GM23338 (cell line): ENCODE data around the gene METTL13. TPM values are rescaled to one million over a fixed set of nuclear protein-coding genes. Genes with fewer than 3 reads are reported as not detected.

Experiments used
- ATAC-seq: fragments of 200-7000 bp; cut with Tn5 transposase; 3 replicates; pipeline ENCODE4 v1.9.1; 2020
- DNase-seq: peaks from one replicate; pipeline ENCODE4 v3.0.0-alpha.2; 2015; ENCODE audit warnings: low spot score
- H2AFZ ChIP-seq: fragments of 200-600 bp; sonication (generic); 2 replicates; pipeline ENCODE4 v1.8.0; 2016; ENCODE audit warnings: antibody characterized with exemption, mild to moderate bottlenecking, moderate library complexity
- H3F3A ChIP-seq: fragments of 200-600 bp; sonication (generic); replicated peaks from 2 replicates; pipeline ENCODE4 v1.8.0; 2017; ENCODE audit warnings: antibody characterized with exemption, mixed run types, low read depth
- H3K27ac ChIP-seq: fragments of 200-600 bp; sonication (generic); 2 replicates; pipeline ENCODE4 v1.6.1; 2016; ENCODE audit warnings: low read depth
- H3K27me3 ChIP-seq: fragments of 200-600 bp; sonication (generic); 2 replicates; pipeline ENCODE4 v1.8.0; 2016; ENCODE audit warnings: mild to moderate bottlenecking, mixed run types, moderate library complexity; ENCODE audit not compliant: insufficient read depth
- H3K36me3 ChIP-seq: fragments of 200-600 bp; sonication (generic); 2 replicates; pipeline ENCODE4 v1.8.0; 2016; ENCODE audit warnings: mild to moderate bottlenecking; ENCODE audit not compliant: insufficient read depth
- H3K4me1 ChIP-seq: fragments of 200-600 bp; sonication (generic); 2 replicates; pipeline ENCODE4 v1.8.0; 2016; ENCODE audit warnings: mild to moderate bottlenecking, moderate library complexity; ENCODE audit not compliant: insufficient read depth
- H3K4me2 ChIP-seq: fragments of 200-600 bp; sonication (generic); 2 replicates; pipeline ENCODE4 v1.7.1; 2017; ENCODE audit warnings: mixed run types
- H3K4me3 ChIP-seq: fragments of 200-600 bp; sonication (generic); 2 replicates; pipeline ENCODE4 v1.6.1; 2016; ENCODE audit warnings: mixed run types
- H3K79me2 ChIP-seq: fragments of 200-600 bp; sonication (generic); replicated peaks from 2 replicates; pipeline ENCODE4 v1.8.0; 2017; ENCODE audit warnings: mild to moderate bottlenecking; ENCODE audit not compliant: insufficient read depth
- H3K9me2 ChIP-seq: fragments of 200-600 bp; sonication (generic); 2 replicates; pipeline ENCODE4 v1.8.0; 2017; ENCODE audit not compliant: insufficient read depth
- H4K20me1 ChIP-seq: fragments of 200-600 bp; sonication (generic); replicated peaks from 2 replicates; pipeline ENCODE4 v1.8.0; 2017; ENCODE audit warnings: mild to moderate bottlenecking; ENCODE audit not compliant: insufficient read depth
- H3K27ac Mint-ChIP-seq: 2 replicates; pipeline ENCODE4 v1.8.0; 2020; ENCODE audit warnings: inconsistent platforms, mild to moderate bottlenecking, moderate library complexity, mixed read lengths
- H3K27me3 Mint-ChIP-seq: 3 replicates; pipeline ENCODE4 v1.8.0; 2022; ENCODE audit warnings: low read depth, mild to moderate bottlenecking, moderate library complexity, mixed read lengths, inconsistent platforms; ENCODE audit not compliant: insufficient read depth, poor library complexity
- H3K36me3 Mint-ChIP-seq: 3 replicates; pipeline ENCODE4 v1.8.0; 2021; ENCODE audit warnings: low read depth, mild to moderate bottlenecking, inconsistent platforms, moderate library complexity, mixed read lengths
- H3K4me1 Mint-ChIP-seq: 3 replicates; pipeline ENCODE4 v1.8.0; 2020; ENCODE audit warnings: mild to moderate bottlenecking, inconsistent platforms, mixed read lengths
- H3K4me3 Mint-ChIP-seq: 3 replicates; pipeline ENCODE4 v1.8.0; 2021; ENCODE audit warnings: moderate library complexity, mild to moderate bottlenecking, inconsistent platforms, mixed read lengths
- H3K9me3 Mint-ChIP-seq: 3 replicates; pipeline ENCODE4 v1.8.0; 2020; ENCODE audit warnings: moderate library complexity, mild to moderate bottlenecking, inconsistent platforms, mixed read lengths
- CREB1 ChIP-seq: fragments of 250-450 bp; sonication (Bioruptor Pico); IDR thresholded peaks from 2 replicates; pipeline ENCODE4 v1.5.0; 2020; ENCODE audit warnings: low read depth, mild to moderate bottlenecking, moderate library complexity
- EZH2 ChIP-seq: fragments of 200-600 bp; sonication (generic); IDR thresholded peaks from one replicate; pipeline ENCODE4 v1.8.0; 2017; ENCODE audit warnings: antibody characterized with exemption, mild to moderate bottlenecking, low read depth; ENCODE audit not compliant: unreplicated experiment
- EZH2phosphoT487 ChIP-seq: fragments of 200-600 bp; sonication (generic); IDR thresholded peaks from one replicate; pipeline ENCODE4 v1.8.1; 2018; ENCODE audit warnings: antibody characterized with exemption; ENCODE audit not compliant: unreplicated experiment
- JUNB ChIP-seq: IDR thresholded peaks from one replicate; pipeline ENCODE4 v1.6.1; 2016; ENCODE audit warnings: antibody characterized with exemption; ENCODE audit not compliant: unreplicated experiment
- NANOG ChIP-seq: IDR thresholded peaks from 2 replicates; pipeline ENCODE4 v1.6.1; 2016; ENCODE audit warnings: antibody characterized with exemption, borderline replicate concordance
- POLR2AphosphoS5 ChIP-seq: IDR thresholded peaks from 2 replicates; pipeline ENCODE4 v1.6.1; 2016; ENCODE audit warnings: antibody characterized with exemption, low read depth
- STAT1 ChIP-seq: IDR thresholded peaks from one replicate; pipeline ENCODE4 v1.6.1; 2016; ENCODE audit warnings: antibody characterized with exemption; ENCODE audit not compliant: unreplicated experiment
- ZNF114 ChIP-seq: fragments of 250-450 bp; sonication (Bioruptor Pico); IDR thresholded peaks from 2 replicates; pipeline ENCODE4 v1.5.0; 2020; ENCODE audit warnings: mild to moderate bottlenecking, moderate library complexity
- ZNF331 ChIP-seq: fragments of 250-450 bp; sonication (Bioruptor Pico); IDR thresholded peaks from 2 replicates; pipeline ENCODE4 v1.5.0; 2020; ENCODE audit warnings: low read depth, mild to moderate bottlenecking, moderate library complexity
- polyA plus RNA-seq: library from polyadenylated mRNA; unstranded; fragments of >200 nt; fragmentation: Nextera tagmentation; extraction: Ambion mirVana; gene quantifications from 2 replicates; pipeline ENCODE4 v1.2.1, GENCODE V29; 2016
- total RNA-seq: library from RNA; depleted of rRNA; stranded (reverse); fragments of >200 nt; shearing (Covaris generic); gene quantifications from 2 replicates; pipeline ENCODE4 v1.2.3, GENCODE V29; 2014
- TF ChIP-seq, protein P1 (sequence below): IDR thresholded peaks from 2 replicates; pipeline ENCODE4 v1.6.1; 2016; ENCODE audit warnings: antibody characterized with exemption
- TF ChIP-seq, protein P2 (sequence below), 2 experiments: fragments of 200-600 bp in 1 of 2; sonication (generic) in 1 of 2; conservative IDR thresholded peaks; 2 replicates each; pipeline versions ENCODE4 v1.5.1 to v1.6.1; 2016 to 2017; ENCODE audit warnings: antibody characterized with exemption in 2 of 2, low read depth in 2 of 2, mild to moderate bottlenecking in 2 of 2, moderate library complexity in 1 of 2
- TF ChIP-seq, protein P3 (sequence below): fragments of 250-450 bp; sonication (Bioruptor Pico); IDR thresholded peaks from 2 replicates; pipeline ENCODE4 v1.5.0; 2020; ENCODE audit warnings: mild to moderate bottlenecking, moderate library complexity
- TF ChIP-seq, protein P4 (sequence below): IDR thresholded peaks from one replicate; pipeline ENCODE4 v1.6.1; 2018; ENCODE audit warnings: antibody characterized with exemption; ENCODE audit not compliant: unreplicated experiment

METTL13 gene
- total and polyA plus RNA-seq, 2 experiments from 2014 or later = 21.0 to 45.4 TPM

DNA sequence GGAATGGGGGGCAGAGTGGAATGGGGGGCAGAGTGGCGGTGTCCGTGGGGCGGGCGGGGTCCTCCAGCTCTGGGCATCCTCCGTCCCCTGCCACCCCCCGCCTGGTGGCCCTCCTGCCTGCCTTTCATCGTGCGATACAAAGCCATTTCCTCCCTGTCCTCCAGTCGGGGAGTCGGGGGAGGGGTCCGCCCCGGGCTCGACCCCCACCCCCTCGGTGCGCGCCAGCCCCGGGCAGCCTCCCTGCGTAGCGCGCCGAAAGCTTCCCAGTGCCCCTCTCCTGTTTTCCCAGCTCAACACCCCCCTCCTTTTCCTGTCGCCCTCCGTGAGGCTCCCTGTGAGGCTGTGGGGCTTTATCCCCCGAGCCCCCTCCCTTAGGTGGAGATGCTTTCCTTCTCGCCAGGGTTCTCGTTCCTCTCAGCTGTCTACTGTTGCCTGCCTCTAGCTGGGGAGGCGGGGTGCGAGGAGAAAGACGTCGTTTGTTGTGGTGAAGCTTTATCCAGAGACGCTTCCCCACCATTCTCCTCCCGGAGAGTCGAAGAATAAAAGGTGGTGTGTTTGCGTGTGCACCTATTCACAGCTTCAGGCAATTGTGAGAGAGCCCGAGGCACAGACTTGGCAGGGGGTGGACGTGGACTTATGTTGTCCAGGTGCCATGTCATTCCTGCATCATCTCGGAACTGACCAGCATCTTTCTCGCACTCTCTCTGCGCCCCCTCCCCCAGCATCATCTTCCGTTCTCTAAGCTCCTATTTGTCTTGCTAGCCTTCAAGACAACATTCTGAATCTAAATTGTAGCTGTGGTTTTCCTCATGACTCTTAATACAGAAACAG lies 60.7 kb downstream of the METTL13 start:
- peak overlapping the region; percentile 92 for H3K4me2 ChIP-seq
- DNase-seq = peak; percentile 64
- peak overlapping the region; percentile 97 for H2AFZ ChIP-seq
- no peak overlapping the region for H3K27ac ChIP-seq
- Mint-ChIP-seq H3K36me3 (no peaks in the 10 kb centered on the region; the same call in 2 of the 3 replicates), H3K4me3 (peak overlapping the region; percentile 91), H3K4me1 (peaks cover 16% of the 10 kb centered on the region), H3K27ac (no peak overlapping the region), H3K9me3 (no peaks in the 10 kb centered on the region), H3K27me3 (peaks cover 14% of the 10 kb centered on the region)
- peak overlapping the region; percentile 94 for H3K4me3 ChIP-seq
- TF ChIP-seq, protein P1, sequence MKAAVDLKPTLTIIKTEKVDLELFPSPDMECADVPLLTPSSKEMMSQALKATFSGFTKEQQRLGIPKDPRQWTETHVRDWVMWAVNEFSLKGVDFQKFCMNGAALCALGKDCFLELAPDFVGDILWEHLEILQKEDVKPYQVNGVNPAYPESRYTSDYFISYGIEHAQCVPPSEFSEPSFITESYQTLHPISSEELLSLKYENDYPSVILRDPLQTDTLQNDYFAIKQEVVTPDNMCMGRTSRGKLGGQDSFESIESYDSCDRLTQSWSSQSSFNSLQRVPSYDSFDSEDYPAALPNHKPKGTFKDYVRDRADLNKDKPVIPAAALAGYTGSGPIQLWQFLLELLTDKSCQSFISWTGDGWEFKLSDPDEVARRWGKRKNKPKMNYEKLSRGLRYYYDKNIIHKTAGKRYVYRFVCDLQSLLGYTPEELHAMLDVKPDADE = no peak
- TF ChIP-seq, protein P2, sequence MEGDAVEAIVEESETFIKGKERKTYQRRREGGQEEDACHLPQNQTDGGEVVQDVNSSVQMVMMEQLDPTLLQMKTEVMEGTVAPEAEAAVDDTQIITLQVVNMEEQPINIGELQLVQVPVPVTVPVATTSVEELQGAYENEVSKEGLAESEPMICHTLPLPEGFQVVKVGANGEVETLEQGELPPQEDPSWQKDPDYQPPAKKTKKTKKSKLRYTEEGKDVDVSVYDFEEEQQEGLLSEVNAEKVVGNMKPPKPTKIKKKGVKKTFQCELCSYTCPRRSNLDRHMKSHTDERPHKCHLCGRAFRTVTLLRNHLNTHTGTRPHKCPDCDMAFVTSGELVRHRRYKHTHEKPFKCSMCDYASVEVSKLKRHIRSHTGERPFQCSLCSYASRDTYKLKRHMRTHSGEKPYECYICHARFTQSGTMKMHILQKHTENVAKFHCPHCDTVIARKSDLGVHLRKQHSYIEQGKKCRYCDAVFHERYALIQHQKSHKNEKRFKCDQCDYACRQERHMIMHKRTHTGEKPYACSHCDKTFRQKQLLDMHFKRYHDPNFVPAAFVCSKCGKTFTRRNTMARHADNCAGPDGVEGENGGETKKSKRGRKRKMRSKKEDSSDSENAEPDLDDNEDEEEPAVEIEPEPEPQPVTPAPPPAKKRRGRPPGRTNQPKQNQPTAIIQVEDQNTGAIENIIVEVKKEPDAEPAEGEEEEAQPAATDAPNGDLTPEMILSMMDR (conservative IDR thresholded peaks at IDR 0.05; ENCODE audit: low read depth in 2 of 2) = no peak
- TF ChIP-seq, protein P3, sequence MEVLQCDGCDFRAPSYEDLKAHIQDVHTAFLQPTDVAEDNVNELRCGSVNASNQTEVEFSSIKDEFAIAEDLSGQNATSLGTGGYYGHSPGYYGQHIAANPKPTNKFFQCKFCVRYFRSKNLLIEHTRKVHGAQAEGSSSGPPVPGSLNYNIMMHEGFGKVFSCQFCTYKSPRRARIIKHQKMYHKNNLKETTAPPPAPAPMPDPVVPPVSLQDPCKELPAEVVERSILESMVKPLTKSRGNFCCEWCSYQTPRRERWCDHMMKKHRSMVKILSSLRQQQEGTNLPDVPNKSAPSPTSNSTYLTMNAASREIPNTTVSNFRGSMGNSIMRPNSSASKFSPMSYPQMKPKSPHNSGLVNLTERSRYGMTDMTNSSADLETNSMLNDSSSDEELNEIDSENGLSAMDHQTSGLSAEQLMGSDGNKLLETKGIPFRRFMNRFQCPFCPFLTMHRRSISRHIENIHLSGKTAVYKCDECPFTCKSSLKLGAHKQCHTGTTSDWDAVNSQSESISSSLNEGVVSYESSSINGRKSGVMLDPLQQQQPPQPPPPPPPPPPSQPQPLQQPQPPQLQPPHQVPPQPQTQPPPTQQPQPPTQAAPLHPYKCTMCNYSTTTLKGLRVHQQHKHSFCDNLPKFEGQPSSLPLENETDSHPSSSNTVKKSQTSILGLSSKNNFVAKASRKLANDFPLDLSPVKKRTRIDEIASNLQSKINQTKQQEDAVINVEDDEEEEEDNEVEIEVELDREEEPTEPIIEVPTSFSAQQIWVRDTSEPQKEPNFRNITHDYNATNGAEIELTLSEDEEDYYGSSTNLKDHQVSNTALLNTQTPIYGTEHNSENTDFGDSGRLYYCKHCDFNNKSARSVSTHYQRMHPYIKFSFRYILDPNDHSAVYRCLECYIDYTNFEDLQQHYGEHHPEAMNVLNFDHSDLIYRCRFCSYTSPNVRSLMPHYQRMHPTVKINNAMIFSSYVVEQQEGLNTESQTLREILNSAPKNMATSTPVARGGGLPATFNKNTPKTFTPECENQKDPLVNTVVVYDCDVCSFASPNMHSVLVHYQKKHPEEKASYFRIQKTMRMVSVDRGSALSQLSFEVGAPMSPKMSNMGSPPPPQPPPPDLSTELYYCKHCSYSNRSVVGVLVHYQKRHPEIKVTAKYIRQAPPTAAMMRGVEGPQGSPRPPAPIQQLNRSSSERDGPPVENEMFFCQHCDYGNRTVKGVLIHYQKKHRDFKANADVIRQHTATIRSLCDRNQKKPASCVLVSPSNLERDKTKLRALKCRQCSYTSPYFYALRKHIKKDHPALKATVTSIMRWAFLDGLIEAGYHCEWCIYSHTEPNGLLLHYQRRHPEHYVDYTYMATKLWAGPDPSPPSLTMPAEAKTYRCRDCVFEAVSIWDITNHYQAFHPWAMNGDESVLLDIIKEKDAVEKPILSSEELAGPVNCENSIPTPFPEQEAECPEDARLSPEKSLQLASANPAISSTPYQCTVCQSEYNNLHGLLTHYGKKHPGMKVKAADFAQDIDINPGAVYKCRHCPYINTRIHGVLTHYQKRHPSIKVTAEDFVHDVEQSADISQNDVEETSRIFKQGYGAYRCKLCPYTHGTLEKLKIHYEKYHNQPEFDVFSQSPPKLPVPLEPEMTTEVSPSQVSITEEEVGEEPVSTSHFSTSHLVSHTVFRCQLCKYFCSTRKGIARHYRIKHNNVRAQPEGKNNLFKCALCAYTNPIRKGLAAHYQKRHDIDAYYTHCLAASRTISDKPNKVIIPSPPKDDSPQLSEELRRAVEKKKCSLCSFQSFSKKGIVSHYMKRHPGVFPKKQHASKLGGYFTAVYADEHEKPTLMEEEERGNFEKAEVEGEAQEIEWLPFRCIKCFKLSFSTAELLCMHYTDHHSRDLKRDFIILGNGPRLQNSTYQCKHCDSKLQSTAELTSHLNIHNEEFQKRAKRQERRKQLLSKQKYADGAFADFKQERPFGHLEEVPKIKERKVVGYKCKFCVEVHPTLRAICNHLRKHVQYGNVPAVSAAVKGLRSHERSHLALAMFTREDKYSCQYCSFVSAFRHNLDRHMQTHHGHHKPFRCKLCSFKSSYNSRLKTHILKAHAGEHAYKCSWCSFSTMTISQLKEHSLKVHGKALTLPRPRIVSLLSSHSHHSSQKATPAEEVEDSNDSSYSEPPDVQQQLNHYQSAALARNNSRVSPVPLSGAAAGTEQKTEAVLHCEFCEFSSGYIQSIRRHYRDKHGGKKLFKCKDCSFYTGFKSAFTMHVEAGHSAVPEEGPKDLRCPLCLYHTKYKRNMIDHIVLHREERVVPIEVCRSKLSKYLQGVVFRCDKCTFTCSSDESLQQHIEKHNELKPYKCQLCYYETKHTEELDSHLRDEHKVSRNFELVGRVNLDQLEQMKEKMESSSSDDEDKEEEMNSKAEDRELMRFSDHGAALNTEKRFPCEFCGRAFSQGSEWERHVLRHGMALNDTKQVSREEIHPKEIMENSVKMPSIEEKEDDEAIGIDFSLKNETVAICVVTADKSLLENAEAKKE (CRISPR knock-in tag) = no peak
- TF ChIP-seq CREB1 (CRISPR knock-in tag) (no peak), STAT1 (no peak), JUNB (no peak), POLR2AphosphoS5 (no peak), EZH2phosphoT487 (no peak), NANOG (no peak), EZH2 (no peak), ZNF331 (CRISPR knock-in tag) (no peak), ZNF114 (CRISPR knock-in tag) (no peak)
- TF ChIP-seq, protein P4, sequence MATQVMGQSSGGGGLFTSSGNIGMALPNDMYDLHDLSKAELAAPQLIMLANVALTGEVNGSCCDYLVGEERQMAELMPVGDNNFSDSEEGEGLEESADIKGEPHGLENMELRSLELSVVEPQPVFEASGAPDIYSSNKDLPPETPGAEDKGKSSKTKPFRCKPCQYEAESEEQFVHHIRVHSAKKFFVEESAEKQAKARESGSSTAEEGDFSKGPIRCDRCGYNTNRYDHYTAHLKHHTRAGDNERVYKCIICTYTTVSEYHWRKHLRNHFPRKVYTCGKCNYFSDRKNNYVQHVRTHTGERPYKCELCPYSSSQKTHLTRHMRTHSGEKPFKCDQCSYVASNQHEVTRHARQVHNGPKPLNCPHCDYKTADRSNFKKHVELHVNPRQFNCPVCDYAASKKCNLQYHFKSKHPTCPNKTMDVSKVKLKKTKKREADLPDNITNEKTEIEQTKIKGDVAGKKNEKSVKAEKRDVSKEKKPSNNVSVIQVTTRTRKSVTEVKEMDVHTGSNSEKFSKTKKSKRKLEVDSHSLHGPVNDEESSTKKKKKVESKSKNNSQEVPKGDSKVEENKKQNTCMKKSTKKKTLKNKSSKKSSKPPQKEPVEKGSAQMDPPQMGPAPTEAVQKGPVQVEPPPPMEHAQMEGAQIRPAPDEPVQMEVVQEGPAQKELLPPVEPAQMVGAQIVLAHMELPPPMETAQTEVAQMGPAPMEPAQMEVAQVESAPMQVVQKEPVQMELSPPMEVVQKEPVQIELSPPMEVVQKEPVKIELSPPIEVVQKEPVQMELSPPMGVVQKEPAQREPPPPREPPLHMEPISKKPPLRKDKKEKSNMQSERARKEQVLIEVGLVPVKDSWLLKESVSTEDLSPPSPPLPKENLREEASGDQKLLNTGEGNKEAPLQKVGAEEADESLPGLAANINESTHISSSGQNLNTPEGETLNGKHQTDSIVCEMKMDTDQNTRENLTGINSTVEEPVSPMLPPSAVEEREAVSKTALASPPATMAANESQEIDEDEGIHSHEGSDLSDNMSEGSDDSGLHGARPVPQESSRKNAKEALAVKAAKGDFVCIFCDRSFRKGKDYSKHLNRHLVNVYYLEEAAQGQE = no peak
- peaks cover 15% of the 10 kb centered on the region; the same call in 1 of the 2 replicates for H3K27me3 ChIP-seq
- peak; percentile 49 for ATAC-seq
- no peaks in the 10 kb centered on the region for H3K9me2 ChIP-seq
- H3K79me2 ChIP-seq = 0 out of 2 replicates have a peak, but pooled peaks cover 8% of the 10 kb centered on the region
- no peaks in the 10 kb centered on the region for H4K20me1 ChIP-seq
- 0 out of 2 replicates have a peak, but pooled peaks cover 7% of the 10 kb centered on the region for H3F3A ChIP-seq
- peaks cover 14% of the 10 kb centered on the region for H3K4me1 ChIP-seq
- no peaks in the 10 kb centered on the region for H3K36me3 ChIP-seq
